Upper lobe of left lung (tissue), 4 donors: ENCODE results near the gene ITGA11.

Source experiments
- POLR2A ChIP-seq, 4 donors: fragments of 450-650 bp; IDR thresholded peaks; one replicate each; pipeline ENCODE4 v1.5.1; 2016 to 2017; ENCODE audit warnings: antibody characterized with exemption in 4 of 4, mild to moderate bottlenecking in 2 of 4
- POLR2AphosphoS5 ChIP-seq, 2 donors: sonication (generic); formaldehyde crosslinking; IDR thresholded peaks; one replicate each; pipeline ENCODE4 v1.5.1; 2017; ENCODE audit warnings: antibody characterized with exemption in 2 of 2

DNA sequence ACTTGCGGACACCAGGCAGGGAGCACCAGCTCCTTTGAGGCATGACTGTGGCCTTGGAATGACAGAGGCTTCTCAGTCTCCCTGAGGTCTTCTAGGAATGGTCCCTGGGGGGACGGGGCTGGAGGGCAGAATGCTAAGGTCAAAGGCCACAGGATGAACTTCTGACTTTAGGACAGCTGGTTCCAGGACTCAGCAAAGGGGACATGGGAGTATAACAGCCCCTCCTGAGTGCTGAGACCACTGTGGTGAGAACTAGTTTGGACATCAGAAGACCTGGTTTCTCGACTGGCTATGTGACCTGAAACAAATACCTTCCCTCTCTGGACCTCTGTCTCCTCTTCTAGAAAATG, 17.8 kb downstream of the ITGA11 start:
- no peak for TF ChIP-seq POLR2A (IDR thresholded peaks at IDR 0.05)
- TF ChIP-seq POLR2AphosphoS5 (IDR thresholded peaks at IDR 0.05) = no peak
